PC-3 (cell line): ENCODE results near the gene BRCA1. TPM values are rescaled to one million over a fixed set of nuclear protein-coding genes. Genes with fewer than 3 reads are reported as not detected.
"Not testable (repeated sequence)": the region's sequence is repeated elsewhere in the genome, so short reads cannot be mapped to it uniquely, and the experiment has no call there.

ENCODE experiments used
- ATAC-seq: fragments of 200-7000 bp; cut with Tn5 transposase; 2 replicates; pipeline ENCODE4 v1.9.1; 2020; ENCODE audit warnings: mild to moderate bottlenecking, moderate library complexity
- BruUV-seq: library from RNA; stranded (reverse); fragments of 400-500 nt; replicated peaks from 2 replicates; lab custom pipeline; 2021; lab: Mats Ljungman, UMichigan
- CTCF ChIA-PET: fragments of 300-600 bp; sonication (Branson Sonifier 250); formaldehyde crosslinking; loops from one replicate; lab custom pipeline; 2022; ENCODE audit warnings: antibody characterized with exemption; lab: Charles Lee
- POLR2A ChIA-PET: fragments of 300-600 bp; sonication (Branson Sonifier 250); formaldehyde crosslinking; loops from one replicate; lab custom pipeline; 2022; ENCODE audit warnings: antibody characterized with exemption; ENCODE audit not compliant: unreplicated experiment; lab: Charles Lee
- DNase-seq: peaks from one replicate; pipeline ENCODE4 v3.0.0-alpha.2; 2015
- H2AFZ ChIP-seq: fragments of 300-600 bp; sonication (generic); 2 replicates; pipeline ENCODE4 v1.6.0; 2016; ENCODE audit warnings: antibody characterized with exemption, low read length
- H3F3A ChIP-seq: fragments of 300-600 bp; sonication (generic); one replicate; pipeline ENCODE4 v1.6.0; 2017; ENCODE audit warnings: antibody characterized with exemption, low read length, control low read depth, mild to moderate bottlenecking; ENCODE audit not compliant: unreplicated experiment
- H3K27ac ChIP-seq: fragments of 300-600 bp; sonication (generic); 2 replicates; pipeline ENCODE4 v1.5.1; 2016; ENCODE audit warnings: mild to moderate bottlenecking, low read length
- H3K27me3 ChIP-seq: fragments of 300-600 bp; sonication (generic); 2 replicates; pipeline ENCODE4 v1.6.1; 2016; ENCODE audit warnings: low read length, mixed read lengths
- H3K36me3 ChIP-seq: fragments of 300-600 bp; sonication (generic); 2 replicates; pipeline ENCODE4 v1.6.1; 2016; ENCODE audit warnings: low read depth, mixed run types, low read length, mixed read lengths
- H3K4me1 ChIP-seq: fragments of 300-600 bp; sonication (generic); 2 replicates; pipeline ENCODE4 v1.5.1; 2016; ENCODE audit warnings: low read length; ENCODE audit not compliant: insufficient read depth
- H3K4me2 ChIP-seq: fragments of 300-600 bp; sonication (generic); 2 replicates; pipeline ENCODE4 v1.6.0; 2016; ENCODE audit warnings: low read length
- H3K4me3 ChIP-seq: fragments of 300-600 bp; sonication (generic); 2 replicates; pipeline ENCODE4 v1.5.1; 2016; ENCODE audit warnings: mild to moderate bottlenecking, low read length, mixed read lengths
- H3K79me2 ChIP-seq: fragments of 300-600 bp; sonication (generic); 2 replicates; pipeline ENCODE4 v1.6.1; 2017; ENCODE audit warnings: low read length, mixed read lengths
- H3K9ac ChIP-seq: fragments of 300-600 bp; sonication (generic); 2 replicates; pipeline ENCODE4 v1.6.0; 2016; ENCODE audit warnings: mild to moderate bottlenecking, low read length
- H3K9me2 ChIP-seq: fragments of 300-600 bp; sonication (generic); replicated peaks from 2 replicates; pipeline ENCODE4 v1.6.1; 2016; ENCODE audit warnings: mixed run types, low read length, mixed read lengths
- H3K9me3 ChIP-seq: fragments of 300-600 bp; sonication (generic); 2 replicates; pipeline ENCODE4 v1.6.1; 2016; ENCODE audit warnings: low read length, mixed read lengths
- H4K20me1 ChIP-seq: fragments of 300-600 bp; sonication (generic); 2 replicates; pipeline ENCODE4 v1.6.1; 2016; ENCODE audit warnings: low read length, mixed read lengths
- EZH2 ChIP-seq: fragments of 300-600 bp; sonication (generic); IDR thresholded peaks from one replicate; pipeline ENCODE4 v1.6.1; 2017; ENCODE audit warnings: antibody characterized with exemption, mild to moderate bottlenecking, low read length; ENCODE audit not compliant: unreplicated experiment
- EZH2phosphoT487 ChIP-seq: fragments of 300-600 bp; sonication (generic); IDR thresholded peaks from 2 replicates; pipeline ENCODE4 v1.6.1; 2018; ENCODE audit warnings: mild to moderate bottlenecking, antibody characterized with exemption, low read length, borderline replicate concordance
- intact Hi-C: fragments of 100-400 bp; cut with micrococcal nuclease; formaldehyde crosslinking; loops from 2 replicates; pipeline ENCODE4 v1.9.0; 2023
- total RNA-seq: library from RNA; depleted of rRNA; stranded (reverse); fragments of >200 nt; gene quantifications from 2 replicates; pipeline ENCODE4 v1.2.3, GENCODE V29; 2014
- TF ChIP-seq, protein P1 (sequence below): fragments of 300-600 bp; sonication (generic); conservative IDR thresholded peaks from 2 replicates; pipeline ENCODE4 v1.5.1; 2017; ENCODE audit warnings: antibody characterized with exemption, low read depth, mild to moderate bottlenecking, low read length

BRCA1 gene
- total RNA-seq, 1 experiment from 2014 or later, result 36.3 TPM

- intact Hi-C loops, result no loop called here
- no TSS peak for BruUV-seq
- H3K4me1 ChIP-seq, result no peaks in the 10 kb centered on the region
- no peak overlapping the region for H3K9ac ChIP-seq
- CTCF ChIA-PET, result no interaction called here
- H3K36me3 ChIP-seq, result peaks cover 3% of the 10 kb centered on the region; the same call in 1 of the 2 replicates
- TF ChIP-seq EZH2phosphoT487 (no peak), EZH2 (no peak)
- TF ChIP-seq, protein P1, sequence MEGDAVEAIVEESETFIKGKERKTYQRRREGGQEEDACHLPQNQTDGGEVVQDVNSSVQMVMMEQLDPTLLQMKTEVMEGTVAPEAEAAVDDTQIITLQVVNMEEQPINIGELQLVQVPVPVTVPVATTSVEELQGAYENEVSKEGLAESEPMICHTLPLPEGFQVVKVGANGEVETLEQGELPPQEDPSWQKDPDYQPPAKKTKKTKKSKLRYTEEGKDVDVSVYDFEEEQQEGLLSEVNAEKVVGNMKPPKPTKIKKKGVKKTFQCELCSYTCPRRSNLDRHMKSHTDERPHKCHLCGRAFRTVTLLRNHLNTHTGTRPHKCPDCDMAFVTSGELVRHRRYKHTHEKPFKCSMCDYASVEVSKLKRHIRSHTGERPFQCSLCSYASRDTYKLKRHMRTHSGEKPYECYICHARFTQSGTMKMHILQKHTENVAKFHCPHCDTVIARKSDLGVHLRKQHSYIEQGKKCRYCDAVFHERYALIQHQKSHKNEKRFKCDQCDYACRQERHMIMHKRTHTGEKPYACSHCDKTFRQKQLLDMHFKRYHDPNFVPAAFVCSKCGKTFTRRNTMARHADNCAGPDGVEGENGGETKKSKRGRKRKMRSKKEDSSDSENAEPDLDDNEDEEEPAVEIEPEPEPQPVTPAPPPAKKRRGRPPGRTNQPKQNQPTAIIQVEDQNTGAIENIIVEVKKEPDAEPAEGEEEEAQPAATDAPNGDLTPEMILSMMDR, result no peak
- H3K27me3 ChIP-seq, result no peaks in the 10 kb centered on the region
- no peak overlapping the region for H3K4me2 ChIP-seq
- H3K9me2 ChIP-seq, result no peaks in the 10 kb centered on the region
- POLR2A ChIA-PET, result no interaction called here
- no peak for DNase-seq
- ATAC-seq, result no peak
- no peaks in the 10 kb centered on the region for H3K79me2 ChIP-seq
- H4K20me1 ChIP-seq, result no peaks in the 10 kb centered on the region
- no peak overlapping the region for H3K4me3 ChIP-seq
- no peak overlapping the region for H2AFZ ChIP-seq
- H3F3A ChIP-seq, result no peaks in the 10 kb centered on the region
- no peak overlapping the region for H3K27ac ChIP-seq
- H3K9me3 ChIP-seq, result no peaks in the 10 kb centered on the region
These were observed 56.4 kb downstream of the BRCA1 start for GRCh38 chr17:43068570-43069367.

GRCh38 chr17:43062984-43063638, 62.1 kb downstream of the BRCA1 start:
- Histone ChIP-seq H3K4me2 (no peak overlapping the region), H3K9ac (no peak overlapping the region), H3K4me3 (no peak overlapping the region), H3K9me2 (no peaks in the 10 kb centered on the region), H2AFZ (no peak overlapping the region), H3K79me2 (no peaks in the 10 kb centered on the region), H3K4me1 (no peaks in the 10 kb centered on the region), H3K27ac (no peak overlapping the region), H3K9me3 (no peaks in the 10 kb centered on the region), H3K27me3 (no peaks in the 10 kb centered on the region), H3K36me3 (no peaks in the 10 kb centered on the region), H4K20me1 (no peaks in the 10 kb centered on the region), H3F3A (no peaks in the 10 kb centered on the region)
- DNase-seq, result no peak
- TF ChIP-seq, protein P1, result no peak
- no peak for TF ChIP-seq EZH2phosphoT487
- TF ChIP-seq EZH2, result no peak
- POLR2A ChIA-PET, result no interaction called here
- no peak for ATAC-seq
- intact Hi-C loops, result no loop called here
- CTCF ChIA-PET, result no interaction called here
- BruUV-seq, result no TSS peak

DNA sequence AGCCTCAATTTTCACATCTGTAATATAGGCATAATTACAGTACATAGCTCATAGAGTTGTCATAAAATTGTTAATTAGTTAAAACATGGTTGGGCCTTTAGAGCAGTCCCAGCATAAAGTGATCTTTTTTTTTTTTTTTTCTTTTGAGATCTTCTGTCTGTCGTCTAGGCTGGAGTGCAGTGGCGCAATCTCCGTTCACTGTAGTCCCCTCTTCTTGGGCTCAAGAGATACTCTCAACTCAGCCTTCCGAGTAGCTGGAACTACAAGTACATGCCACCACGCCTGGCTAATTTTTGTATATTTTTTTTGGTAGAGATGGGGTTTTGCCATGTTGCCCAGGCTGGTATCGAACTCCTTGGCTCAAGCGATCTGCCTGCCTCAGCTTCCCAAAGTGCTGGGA, 69.1 kb downstream of the BRCA1 start:
- Histone ChIP-seq H3K27me3 (no peaks in the 10 kb centered on the region), H3K9me3 (no peaks in the 10 kb centered on the region), H3K9ac (no peak overlapping the region), H3K36me3 (peaks cover 3% of the 10 kb centered on the region; the same call in 1 of the 2 replicates), H3K27ac (no peak overlapping the region), H3K9me2 (no peaks in the 10 kb centered on the region), H3K4me1 (no peaks in the 10 kb centered on the region), H4K20me1 (no peaks in the 10 kb centered on the region), H2AFZ (no peak overlapping the region), H3K79me2 (no peaks in the 10 kb centered on the region), H3F3A (no peaks in the 10 kb centered on the region), H3K4me2 (no peak overlapping the region), H3K4me3 (no peak overlapping the region)
- ATAC-seq (no peak), DNase-seq (no peak)
- ChIA-PET POLR2A (no interaction called here), CTCF (no interaction called here)
- no TSS peak for BruUV-seq
- intact Hi-C loops, result no loop called here
- TF ChIP-seq EZH2phosphoT487 (no peak), EZH2 (no peak)
- TF ChIP-seq, protein P1, result no peak

GRCh38 chr17:43053008-43053407, 72.2 kb downstream of the BRCA1 start:
- H3K36me3 ChIP-seq, DNase-seq, H3K4me2 ChIP-seq, intact Hi-C loops, BruUV-seq, H3K9me2 ChIP-seq, POLR2A ChIA-PET, H3K4me1 ChIP-seq, H3F3A ChIP-seq, CTCF ChIA-PET, H2AFZ ChIP-seq, ATAC-seq, H3K9ac ChIP-seq, H3K27ac ChIP-seq, H3K9me3 ChIP-seq, H3K4me3 ChIP-seq, H4K20me1 ChIP-seq, H3K27me3 ChIP-seq, H3K79me2 ChIP-seq: not testable (repeated sequence)
